Measurements from ENCODE around the gene TNS3.

GRCh38 chr7:47544416-47544815, 37.5 kb downstream of the TNS3 start:
- TF ChIP-seq, protein P1, sequence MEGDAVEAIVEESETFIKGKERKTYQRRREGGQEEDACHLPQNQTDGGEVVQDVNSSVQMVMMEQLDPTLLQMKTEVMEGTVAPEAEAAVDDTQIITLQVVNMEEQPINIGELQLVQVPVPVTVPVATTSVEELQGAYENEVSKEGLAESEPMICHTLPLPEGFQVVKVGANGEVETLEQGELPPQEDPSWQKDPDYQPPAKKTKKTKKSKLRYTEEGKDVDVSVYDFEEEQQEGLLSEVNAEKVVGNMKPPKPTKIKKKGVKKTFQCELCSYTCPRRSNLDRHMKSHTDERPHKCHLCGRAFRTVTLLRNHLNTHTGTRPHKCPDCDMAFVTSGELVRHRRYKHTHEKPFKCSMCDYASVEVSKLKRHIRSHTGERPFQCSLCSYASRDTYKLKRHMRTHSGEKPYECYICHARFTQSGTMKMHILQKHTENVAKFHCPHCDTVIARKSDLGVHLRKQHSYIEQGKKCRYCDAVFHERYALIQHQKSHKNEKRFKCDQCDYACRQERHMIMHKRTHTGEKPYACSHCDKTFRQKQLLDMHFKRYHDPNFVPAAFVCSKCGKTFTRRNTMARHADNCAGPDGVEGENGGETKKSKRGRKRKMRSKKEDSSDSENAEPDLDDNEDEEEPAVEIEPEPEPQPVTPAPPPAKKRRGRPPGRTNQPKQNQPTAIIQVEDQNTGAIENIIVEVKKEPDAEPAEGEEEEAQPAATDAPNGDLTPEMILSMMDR (IDR thresholded peaks at IDR 0.05) = no peak
- no peak for TF ChIP-seq EP300 (IDR thresholded peaks at IDR 0.05)
